Suprapubic skin (tissue), 4 donors: ENCODE data around the gene ADGRD1. TPM values are rescaled to one million over a fixed set of nuclear protein-coding genes. Genes with fewer than 3 reads are reported as not detected.

Source experiments
- DNase-seq, 2 donors: peaks; one replicate each; pipeline ENCODE4 v3.0.0-alpha.2; 2019; ENCODE audit warnings: low spot score in 2 of 2
- H3K27ac ChIP-seq: fragments of 200-600 bp; sonication (generic); one replicate; pipeline ENCODE4 v1.5.1; 2019
- H3K27me3 ChIP-seq: fragments of 200-600 bp; sonication (generic); one replicate; pipeline ENCODE4 v1.5.1; 2019
- H3K36me3 ChIP-seq: fragments of 200-600 bp; sonication (generic); one replicate; pipeline ENCODE4 v1.5.1; 2019
- H3K4me1 ChIP-seq: fragments of 200-600 bp; sonication (generic); one replicate; pipeline ENCODE4 v1.5.1; 2019
- H3K4me3 ChIP-seq: fragments of 200-600 bp; sonication (generic); one replicate; pipeline ENCODE4 v1.5.1; 2019; ENCODE audit warnings: mild to moderate bottlenecking
- H3K9me3 ChIP-seq: fragments of 200-600 bp; sonication (generic); one replicate; pipeline ENCODE4 v1.5.1; 2019
- EP300 ChIP-seq: sonication (generic); formaldehyde crosslinking; IDR thresholded peaks from one replicate; pipeline ENCODE4 v1.6.1; 2017; ENCODE audit warnings: antibody characterized with exemption
- POLR2A ChIP-seq, 2 donors: fragments of 450-650 bp; IDR thresholded peaks; one replicate each; pipeline ENCODE4 v1.6.1; 2017; ENCODE audit warnings: antibody characterized with exemption in 2 of 2, mild to moderate bottlenecking in 2 of 2, moderate library complexity in 2 of 2
- POLR2AphosphoS5 ChIP-seq, 3 donors: sonication (generic); formaldehyde crosslinking; IDR thresholded peaks; one replicate each; pipeline ENCODE4 v1.6.1; 2017; ENCODE audit warnings: antibody characterized with exemption in 3 of 3
- WGBS: methylation state at CpG from one replicate; pipeline ENCODE4 v1.1.5; 2018; 5-methylcytosine and 5-hydroxymethylcytosine counted together
- total RNA-seq, 4 donors: library from RNA; depleted of rRNA; stranded (reverse); fragments of >200 nt; gene quantifications; one replicate each; pipeline ENCODE4 v1.1.0, GENCODE V29; 2016
- TF ChIP-seq, protein P1 (sequence below), 2 donors: fragments of 200-600 bp in 1 of 2; fragments of 450-650 bp in 1 of 2; sonication (generic) in 1 of 2; IDR thresholded peaks; one replicate each; pipeline ENCODE4 v1.5.1; 2016 to 2019; ENCODE audit warnings: antibody characterized with exemption in 2 of 2, mild to moderate bottlenecking in 1 of 2, moderate library complexity in 1 of 2

Gene ADGRD1
- total RNA-seq, 4 donors from 2014 or later = 4.2 to 12.4 (median 10.4) TPM

DNA sequence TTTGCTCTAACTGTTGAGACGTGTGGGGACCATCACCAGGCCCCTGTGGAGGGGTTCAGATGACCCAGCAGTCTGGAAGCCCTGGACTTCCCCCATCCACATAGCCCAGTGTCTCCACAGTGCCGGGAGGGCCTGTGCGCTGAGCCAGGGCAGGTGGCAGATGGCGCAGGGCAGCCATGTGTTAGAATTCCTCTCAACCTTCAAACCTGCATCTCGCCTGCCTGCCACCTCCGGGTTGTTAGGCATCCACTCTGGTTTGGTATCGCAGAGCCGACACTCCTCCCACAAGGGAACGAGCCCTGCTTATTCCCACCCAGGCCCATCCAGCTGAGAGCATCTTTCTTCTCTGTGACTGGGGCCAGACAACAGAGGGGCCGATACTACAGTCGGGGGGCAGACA, 84.5 kb downstream of the ADGRD1 start:
- H3K4me1 ChIP-seq = peaks cover 21% of the 10 kb centered on the region
- no peak for DNase-seq
- TF ChIP-seq, protein P1, sequence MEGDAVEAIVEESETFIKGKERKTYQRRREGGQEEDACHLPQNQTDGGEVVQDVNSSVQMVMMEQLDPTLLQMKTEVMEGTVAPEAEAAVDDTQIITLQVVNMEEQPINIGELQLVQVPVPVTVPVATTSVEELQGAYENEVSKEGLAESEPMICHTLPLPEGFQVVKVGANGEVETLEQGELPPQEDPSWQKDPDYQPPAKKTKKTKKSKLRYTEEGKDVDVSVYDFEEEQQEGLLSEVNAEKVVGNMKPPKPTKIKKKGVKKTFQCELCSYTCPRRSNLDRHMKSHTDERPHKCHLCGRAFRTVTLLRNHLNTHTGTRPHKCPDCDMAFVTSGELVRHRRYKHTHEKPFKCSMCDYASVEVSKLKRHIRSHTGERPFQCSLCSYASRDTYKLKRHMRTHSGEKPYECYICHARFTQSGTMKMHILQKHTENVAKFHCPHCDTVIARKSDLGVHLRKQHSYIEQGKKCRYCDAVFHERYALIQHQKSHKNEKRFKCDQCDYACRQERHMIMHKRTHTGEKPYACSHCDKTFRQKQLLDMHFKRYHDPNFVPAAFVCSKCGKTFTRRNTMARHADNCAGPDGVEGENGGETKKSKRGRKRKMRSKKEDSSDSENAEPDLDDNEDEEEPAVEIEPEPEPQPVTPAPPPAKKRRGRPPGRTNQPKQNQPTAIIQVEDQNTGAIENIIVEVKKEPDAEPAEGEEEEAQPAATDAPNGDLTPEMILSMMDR (IDR thresholded peaks at IDR 0.05) = no peak
- TF ChIP-seq POLR2A (IDR thresholded peaks at IDR 0.05) (no peak), POLR2AphosphoS5 (IDR thresholded peaks at IDR 0.05) (no peak), EP300 (no peak)
- WGBS = 94% methylated on average over 11 of the region's 11 CpGs
- peaks cover 13% of the 10 kb centered on the region for H3K27me3 ChIP-seq
- H3K36me3 ChIP-seq = no peaks in the 10 kb centered on the region
- H3K4me3 ChIP-seq = no peak overlapping the region
- no peaks in the 10 kb centered on the region for H3K9me3 ChIP-seq
- no peak overlapping the region for H3K27ac ChIP-seq

DNA sequence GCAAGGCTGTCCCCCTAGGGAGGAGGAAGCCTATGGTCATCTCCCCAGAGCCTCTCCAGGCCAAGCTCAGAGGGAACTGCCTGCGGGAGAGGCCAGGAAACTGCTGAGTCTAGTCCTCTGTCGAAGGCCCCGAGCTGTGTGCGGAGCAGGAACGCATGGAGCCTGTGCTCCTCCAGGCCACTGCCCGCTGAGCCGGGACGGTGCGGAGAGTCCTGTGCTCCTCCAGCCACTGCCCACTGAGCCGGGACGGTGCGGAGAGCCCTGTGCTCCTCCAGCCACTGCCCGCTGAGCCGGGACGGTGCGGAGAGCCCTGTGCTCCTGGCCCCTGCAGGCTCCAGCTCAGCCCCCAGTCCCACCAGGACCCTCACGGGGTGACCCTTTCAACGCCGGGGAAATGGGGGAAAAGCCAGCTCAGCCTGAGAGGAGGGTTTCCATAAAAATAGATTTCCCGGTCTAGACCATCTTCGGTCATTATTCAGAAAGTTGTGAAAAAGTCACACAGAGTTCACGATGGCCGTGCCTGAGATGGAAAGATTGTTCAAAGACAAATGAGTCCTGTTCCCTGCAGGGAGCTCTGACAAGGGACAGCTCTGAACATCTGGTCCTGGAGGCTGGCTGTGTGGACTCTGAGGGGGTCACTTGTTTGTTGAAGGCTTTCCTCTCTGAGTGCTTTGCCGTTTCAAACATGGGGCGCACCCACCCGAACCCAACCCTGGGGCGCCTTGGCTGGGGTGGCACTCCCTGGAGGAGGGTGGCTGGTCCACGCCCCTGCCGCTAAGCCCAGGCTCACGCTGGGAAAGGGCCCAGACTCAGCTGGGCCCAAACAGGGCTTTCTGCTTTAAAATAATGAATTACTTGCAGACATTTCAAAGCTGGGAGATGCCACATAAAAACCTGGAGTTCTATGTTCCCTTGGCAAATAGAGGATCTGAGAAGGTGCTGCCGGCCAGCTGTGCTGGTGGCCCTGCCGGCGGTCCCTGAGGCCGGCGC, 85.5 kb downstream of the ADGRD1 start:
- Histone ChIP-seq H3K4me3 (no peak overlapping the region), H3K27ac (no peak overlapping the region), H3K36me3 (no peaks in the 10 kb centered on the region), H3K4me1 (peaks cover 23% of the 10 kb centered on the region), H3K9me3 (no peaks in the 10 kb centered on the region), H3K27me3 (peaks cover 18% of the 10 kb centered on the region)
- TF ChIP-seq POLR2AphosphoS5 (IDR thresholded peaks at IDR 0.05) (no peak), POLR2A (IDR thresholded peaks at IDR 0.05) (no peak), EP300 (no peak)
- TF ChIP-seq, protein P1 (IDR thresholded peaks at IDR 0.05) = no peak
- 70% methylated on average over 29 of the region's 35 CpGs for WGBS
- DNase-seq = peak in 1 of 2 donors; percentile 47

DNA sequence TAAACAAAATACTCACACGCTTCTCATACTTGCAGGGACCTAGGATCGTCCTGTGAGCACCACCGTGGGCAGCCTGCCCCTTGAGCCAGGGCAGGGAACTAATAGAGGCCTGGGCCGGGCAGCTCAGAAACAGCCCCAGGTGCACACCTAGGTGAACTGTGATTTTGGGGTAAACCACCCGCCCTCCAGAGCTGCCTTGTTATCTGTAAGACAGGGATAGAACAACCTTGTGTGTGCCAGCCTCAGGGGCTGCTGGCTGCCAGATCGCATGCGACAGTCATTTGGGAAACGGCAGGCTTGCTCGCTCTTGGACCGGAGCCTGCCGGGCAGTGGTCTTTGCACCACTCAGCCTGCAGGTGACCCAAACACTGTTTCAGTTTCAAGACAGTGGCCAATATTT, 86.8 kb downstream of the ADGRD1 start:
- WGBS = 82% methylated on average over 6 of the region's 11 CpGs
- H3K4me3 ChIP-seq = no peak overlapping the region
- peaks cover 23% of the 10 kb centered on the region for H3K4me1 ChIP-seq
- no peaks in the 10 kb centered on the region for H3K36me3 ChIP-seq
- DNase-seq = peak in 1 of 2 donors; percentile 53
- H3K9me3 ChIP-seq = no peaks in the 10 kb centered on the region
- TF ChIP-seq POLR2A (IDR thresholded peaks at IDR 0.05) (no peak), EP300 (no peak), POLR2AphosphoS5 (IDR thresholded peaks at IDR 0.05) (no peak)
- TF ChIP-seq, protein P1 (IDR thresholded peaks at IDR 0.05) = no peak
- peaks cover 18% of the 10 kb centered on the region for H3K27me3 ChIP-seq
- no peak overlapping the region for H3K27ac ChIP-seq

DNA sequence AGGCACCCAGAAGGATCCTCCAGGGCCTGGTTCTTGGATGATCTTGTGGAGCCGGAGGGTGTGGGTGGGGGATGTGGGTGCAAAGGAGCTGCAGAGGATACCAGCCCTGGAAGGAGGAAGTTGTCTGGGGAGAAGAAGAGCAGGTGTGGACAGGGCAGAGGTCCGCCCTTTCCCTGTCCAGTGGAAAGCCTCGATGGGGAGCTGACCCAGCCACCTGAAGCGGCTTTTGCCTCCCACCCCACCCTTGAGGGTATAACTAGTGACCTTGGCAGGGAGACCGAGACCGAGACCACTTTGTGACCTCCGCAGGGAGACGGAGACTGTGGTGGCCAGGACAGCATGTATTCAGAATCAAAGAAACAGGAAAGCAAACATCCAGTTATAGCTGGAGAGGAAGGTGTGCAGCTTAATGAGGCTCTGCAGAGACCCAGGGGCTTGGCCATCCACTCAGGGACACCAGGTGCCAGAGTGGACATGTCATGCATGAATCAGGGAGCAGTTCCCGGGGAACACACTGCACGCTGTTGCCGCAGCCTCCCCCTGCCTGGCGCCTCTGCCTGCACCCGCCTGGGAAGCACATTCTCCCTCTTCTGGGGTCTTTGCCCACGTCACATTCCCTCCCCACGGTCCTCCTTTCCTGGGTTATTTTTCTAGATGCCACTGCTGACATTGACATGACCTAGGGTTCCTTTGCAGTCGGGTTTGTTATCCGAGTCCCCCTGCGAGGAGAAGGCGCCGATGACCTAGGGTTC, 87.7 kb downstream of the ADGRD1 start:
- Histone ChIP-seq H3K9me3 (no peaks in the 10 kb centered on the region), H3K27ac (no peak overlapping the region), H3K4me3 (no peak overlapping the region), H3K27me3 (peaks cover 18% of the 10 kb centered on the region), H3K4me1 (peaks cover 23% of the 10 kb centered on the region), H3K36me3 (no peaks in the 10 kb centered on the region)
- TF ChIP-seq POLR2AphosphoS5 (IDR thresholded peaks at IDR 0.05) (no peak), EP300 (no peak), POLR2A (IDR thresholded peaks at IDR 0.05) (no peak)
- TF ChIP-seq, protein P1 (IDR thresholded peaks at IDR 0.05) = no peak
- 86% methylated on average over 20 of the region's 20 CpGs for WGBS
- DNase-seq = peak in 1 of 2 donors; percentile 52
